Fibroblast of lung (primary cell): ENCODE measurements around the gene NIT2.

ENCODE experiments used
- CTCF ChIP-seq, 2 donors: IDR thresholded peaks in 1 of 2; conservative IDR thresholded peaks in 1 of 2; 1 replicate in 1 of 2; 2 replicates in 1 of 2; pipeline ENCODE4 v1.5.1; 2011 to 2012; ENCODE audit warnings: low read length in 2 of 2, control low read depth in 1 of 2, inconsistent platforms in 1 of 2, low read depth in 1 of 2, mild to moderate bottlenecking in 1 of 2
- EZH2 ChIP-seq: IDR thresholded peaks from 2 replicates; pipeline ENCODE4 v1.5.1; 2012; ENCODE audit warnings: low read length, control low read depth, mild to moderate bottlenecking; ENCODE audit errors: missing control alignments

DNA sequence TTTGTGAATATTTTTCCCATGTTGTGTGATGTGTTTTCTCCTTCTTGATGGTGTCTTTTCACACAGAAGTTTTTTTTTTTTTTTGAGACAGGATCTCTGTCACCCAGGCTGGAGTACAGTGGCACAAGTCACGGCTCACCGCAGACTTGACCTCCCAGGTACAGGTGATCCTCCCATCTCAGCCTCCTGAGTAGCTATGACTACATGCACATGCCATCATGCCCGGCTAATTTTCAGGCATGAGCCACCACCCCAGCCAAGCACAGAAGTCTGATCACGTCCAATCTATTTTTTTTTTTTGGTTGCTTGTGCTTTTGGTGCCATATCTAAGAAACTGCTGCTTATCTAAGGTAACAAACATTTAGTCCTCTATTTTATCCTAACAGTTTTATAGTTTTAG lies 41.7 kb downstream of the NIT2 start:
- TF ChIP-seq CTCF (conservative IDR thresholded peaks at IDR 0.05 in 1 of 2, IDR thresholded peaks at IDR 0.05 in 1 of 2; ENCODE audit: low read depth in 1 of 2, low read length in 2 of 2) (no peak), EZH2 (no peak)
